ENCODE data around the gene BCL2.

The BCL2 gene

GRCh38 chr18:63105636-63106316 is 213.8 kb downstream of the BCL2 start:
- DNase-seq (ENCODE audit: low read depth), result no peak

- no peak for DNase-seq (ENCODE audit: low read depth)
These were observed 214.7 kb downstream of the BCL2 start for GRCh38 chr18:63104868-63105267.

GRCh38 chr18:63102941-63103744 is 216.4 kb downstream of the BCL2 start:
- DNase-seq (ENCODE audit: low read depth), result no peak

- DNase-seq (ENCODE audit: low read depth), result no peak
These were observed 218.9 kb downstream of the BCL2 start for GRCh38 chr18:63100630-63101055.

GRCh38 chr18:63099848-63100629 is 219.5 kb downstream of the BCL2 start:
- no peak for DNase-seq (ENCODE audit: low read depth)

GRCh38 chr18:63099091-63099840 is 220.3 kb downstream of the BCL2 start:
- DNase-seq (ENCODE audit: low read depth), result no peak

- DNase-seq (ENCODE audit: low read depth), result peak; percentile 12
These were observed 221.3 kb downstream of the BCL2 start for GRCh38 chr18:63098018-63098981.

GRCh38 chr18:63097178-63097577 is 222.4 kb downstream of the BCL2 start:
- no peak for DNase-seq (ENCODE audit: low read depth)

GRCh38 chr18:63096327-63096874 is 223.2 kb downstream of the BCL2 start:
- no peak for DNase-seq (ENCODE audit: low read depth)

GRCh38 chr18:63095768-63096167 is 223.8 kb downstream of the BCL2 start:
- no peak for DNase-seq (ENCODE audit: low read depth)

- no peak for DNase-seq (ENCODE audit: low read depth)
These were observed 227.8 kb downstream of the BCL2 start for GRCh38 chr18:63091671-63092364.

- no peak for DNase-seq (ENCODE audit: low read depth)
These were observed 229.2 kb downstream of the BCL2 start for GRCh38 chr18:63090334-63090733.

- no peak for DNase-seq (ENCODE audit: low read depth)
These were observed 230.5 kb downstream of the BCL2 start for GRCh38 chr18:63089041-63089440.

- no peak for DNase-seq (ENCODE audit: low read depth)
These were observed 231.3 kb downstream of the BCL2 start for GRCh38 chr18:63088262-63088661.

- no peak for DNase-seq (ENCODE audit: low read depth)
These were observed 231.9 kb downstream of the BCL2 start for GRCh38 chr18:63087421-63088230.

GRCh38 chr18:63085611-63086010 is 234.0 kb downstream of the BCL2 start:
- DNase-seq (ENCODE audit: low read depth), result no peak

- no peak for DNase-seq (ENCODE audit: low read depth)
These were observed 235.3 kb downstream of the BCL2 start for GRCh38 chr18:63084219-63084618.

- DNase-seq (ENCODE audit: low read depth), result no peak
These were observed 236.0 kb downstream of the BCL2 start for GRCh38 chr18:63083555-63083954.

GRCh38 chr18:63083020-63083531 is 236.5 kb downstream of the BCL2 start:
- DNase-seq (ENCODE audit: low read depth), result no peak
